SK-N-SH (cell line): ENCODE results near the gene PDIA5. TPM values are rescaled to one million over a fixed set of nuclear protein-coding genes. Genes with fewer than 3 reads are reported as not detected.

Experiments
- CTCF ChIA-PET: fragments of 300-600, 350-600 bp; formaldehyde crosslinking; extraction: SDS; loops from one replicate; lab custom pipeline; 2021; lab: Yijun Ruan, JAX
- POLR2A ChIA-PET: fragments of 350-600 bp; sonication (Branson Sonifier 250); formaldehyde crosslinking; extraction: SDS; loops from one replicate; lab custom pipeline; 2020; ENCODE audit warnings: antibody characterized with exemption, inconsistent platforms; lab: Yijun Ruan, JAX
- DNase-seq: peaks from one replicate; pipeline ENCODE4 v3.0.0; 2012
- H2AFZ ChIP-seq: fragments of 200-600 bp; sonication (generic); 2 replicates; pipeline ENCODE4 v1.8.1; 2016; ENCODE audit warnings: antibody characterized with exemption, mild to moderate bottlenecking, low read depth
- H3F3A ChIP-seq: fragments of 200-600 bp; sonication (generic); replicated peaks from 2 replicates; pipeline ENCODE3; 2016; ENCODE audit warnings: antibody characterized with exemption, mild to moderate bottlenecking; ENCODE audit not compliant: insufficient read depth
- H3K27ac ChIP-seq, 2 experiments: fragments of 200-500 bp in 1 of 2; fragments of 200-600 bp in 1 of 2; sonication (Bioruptor generic) in 1 of 2; sonication (generic), shearing (Covaris generic) in 1 of 2; 2 replicates each; pipeline versions ENCODE4 v1.5.1 to v1.6.1; 2014 to 2016; ENCODE audit warnings: low read depth in 2 of 2, inconsistent platforms in 1 of 2, low read length in 1 of 2, mild to moderate bottlenecking in 1 of 2, mixed read lengths in 1 of 2
- H3K27me3 ChIP-seq: fragments of 200-600 bp; sonication (generic), shearing (Covaris generic); 2 replicates; pipeline ENCODE4 v1.6.1; 2016; ENCODE audit warnings: mixed run types; ENCODE audit not compliant: insufficient read depth
- H3K36me3 ChIP-seq, 2 experiments: fragments of 200-500 bp in 1 of 2; fragments of 200-600 bp in 1 of 2; sonication (Bioruptor generic) in 1 of 2; sonication (generic) in 1 of 2; replicated peaks in 1 of 2; 2 replicates each; pipeline versions ENCODE3 to v1.5.1; 2014 to 2016; ENCODE audit warnings: low read length in 1 of 2, mild to moderate bottlenecking in 1 of 2; ENCODE audit not compliant: insufficient read depth in 2 of 2, control insufficient read depth in 1 of 2
- H3K4me1 ChIP-seq, 2 experiments: fragments of 200-500 bp in 1 of 2; fragments of 200-600 bp in 1 of 2; sonication (Bioruptor generic) in 1 of 2; sonication (generic), shearing (Covaris generic) in 1 of 2; 2 replicates each; pipeline versions ENCODE4 v1.5.1 to v1.6.1; 2014 to 2016; ENCODE audit warnings: low read depth in 1 of 2, low read length in 1 of 2, mixed run types in 1 of 2; ENCODE audit not compliant: insufficient read depth in 2 of 2, control insufficient read depth in 1 of 2
- H3K4me2 ChIP-seq: fragments of 200-600 bp; sonication (generic), shearing (Covaris generic); 2 replicates; pipeline ENCODE4 v1.6.1; 2017; ENCODE audit warnings: mixed run types
- H3K4me3 ChIP-seq, 2 experiments: fragments of 200-500 bp in 1 of 2; fragments of 200-600 bp in 1 of 2; sonication (Bioruptor generic) in 1 of 2; sonication (generic), shearing (Covaris generic) in 1 of 2; 2 replicates each; pipeline versions ENCODE4 v1.5.1 to v1.8.1; 2014 to 2016; ENCODE audit warnings: low read depth in 2 of 2, inconsistent platforms in 1 of 2, low read length in 1 of 2, mild to moderate bottlenecking in 1 of 2, mixed read lengths in 1 of 2, moderate library complexity in 1 of 2
- H3K79me2 ChIP-seq: fragments of 200-600 bp; sonication (generic); 2 replicates; pipeline ENCODE4 v1.8.1; 2017; ENCODE audit warnings: mild to moderate bottlenecking; ENCODE audit not compliant: insufficient read depth
- H3K9ac ChIP-seq: fragments of 200-600 bp; sonication (generic); 2 replicates; pipeline ENCODE4 v1.6.1; 2017; ENCODE audit warnings: mixed run types
- H3K9me2 ChIP-seq: fragments of 200-600 bp; sonication (generic); 2 replicates; pipeline ENCODE4 v1.6.1; 2017; ENCODE audit warnings: mixed run types
- H3K9me3 ChIP-seq: fragments of 200-600 bp; sonication (generic); 2 replicates; pipeline ENCODE4 v1.6.1; 2017; ENCODE audit warnings: mixed run types, mild to moderate bottlenecking, moderate library complexity
- H4K20me1 ChIP-seq: fragments of 200-600 bp; sonication (generic); 2 replicates; pipeline ENCODE4 v1.6.1; 2017; ENCODE audit warnings: mild to moderate bottlenecking, mixed run types; ENCODE audit not compliant: insufficient read depth
- CHD2 ChIP-seq: fragments of 150-350 bp; IDR thresholded peaks from 2 replicates; pipeline ENCODE4 v1.6.1; 2018; ENCODE audit warnings: low read length; ENCODE audit not compliant: partially characterized antibody
- ELF1 ChIP-seq: IDR thresholded peaks from 2 replicates; pipeline ENCODE4 v1.4.0; 2012
- EP300 ChIP-seq, 2 experiments: IDR thresholded peaks; 2 replicates each; pipeline versions ENCODE4 v1.4.0 to v1.6.1; 2012; ENCODE audit warnings: borderline replicate concordance in 1 of 2, low read depth in 1 of 2, low read length in 1 of 2
- FOSL2 ChIP-seq: IDR thresholded peaks from 2 replicates; pipeline ENCODE4 v1.4.0; 2012; ENCODE audit warnings: low read depth, mild to moderate bottlenecking, moderate library complexity, borderline replicate concordance
- FOXM1 ChIP-seq: IDR thresholded peaks from 2 replicates; pipeline ENCODE4 v1.4.0; 2012; ENCODE audit warnings: low read depth, mild to moderate bottlenecking
- GABPA ChIP-seq: IDR thresholded peaks from 2 replicates; pipeline ENCODE4 v1.4.0; 2012; ENCODE audit warnings: low read depth, mild to moderate bottlenecking
- GATA2 ChIP-seq: sonication (generic); formaldehyde crosslinking; IDR thresholded peaks from 2 replicates; pipeline ENCODE4 v1.5.0; 2020; ENCODE audit warnings: mild to moderate bottlenecking, missing genetic modification reagents
- JUND ChIP-seq: IDR thresholded peaks from 2 replicates; pipeline ENCODE4 v1.4.0; 2012
- MAX ChIP-seq: IDR thresholded peaks from 2 replicates; pipeline ENCODE4 v1.4.0; 2012; ENCODE audit warnings: low read depth
- MEF2A ChIP-seq: IDR thresholded peaks from 2 replicates; pipeline ENCODE4 v1.4.0; 2012; ENCODE audit warnings: low read depth, borderline replicate concordance
- MXI1 ChIP-seq: IDR thresholded peaks from 2 replicates; pipeline ENCODE4 v1.6.1; 2012; ENCODE audit warnings: mild to moderate bottlenecking, low read depth, low read length, improper control_type of control experiment
- POLR2AphosphoS5 ChIP-seq: IDR thresholded peaks from 2 replicates; pipeline ENCODE4 v1.6.1; 2012; ENCODE audit warnings: low read depth, low read length
- RCOR1 ChIP-seq: fragments of 150-350 bp; IDR thresholded peaks from 2 replicates; pipeline ENCODE4 v1.6.1; 2017; ENCODE audit warnings: antibody characterized with exemption, low read length
- RFX5 ChIP-seq: IDR thresholded peaks from 2 replicates; pipeline ENCODE4 v1.6.1; 2012; ENCODE audit warnings: mild to moderate bottlenecking, improper control_type of control experiment, low read length
- RXRA ChIP-seq: IDR thresholded peaks from 2 replicates; pipeline ENCODE4 v1.4.0; 2012; ENCODE audit warnings: low read depth, mild to moderate bottlenecking, borderline replicate concordance
- SIN3A ChIP-seq: IDR thresholded peaks from 2 replicates; pipeline ENCODE4 v1.6.1; 2012; ENCODE audit warnings: low read depth, mild to moderate bottlenecking, low read length, moderate library complexity, borderline replicate concordance
- USF2 ChIP-seq: fragments of 150-350 bp; IDR thresholded peaks from 2 replicates; pipeline ENCODE4 v1.6.1; 2017; ENCODE audit warnings: antibody characterized with exemption, low read length, low read depth, borderline replicate concordance
- WGBS: methylation state at CpG from one replicate; pipeline ENCODE4 v1.1.6; 2017; ENCODE audit warnings: low lambda C conversion rate; 5-methylcytosine and 5-hydroxymethylcytosine counted together
- polyA plus RNA-seq, 3 experiments: library from polyadenylated mRNA; depleted of rRNA; stranded (reverse); fragments of >200 nt; gene quantifications; 2 replicates each; pipeline ENCODE4 v1.2.3, GENCODE V29; 2012
- TF ChIP-seq, protein P1 (sequence below): IDR thresholded peaks from 2 replicates; pipeline ENCODE4 v1.6.1; 2012; ENCODE audit warnings: mild to moderate bottlenecking, low read depth, low read length, moderate library complexity

PDIA5 gene
- polyA plus RNA-seq, 1 of the 3 experiments (the other 2 are of a cell fraction): 28.6 TPM

DNA sequence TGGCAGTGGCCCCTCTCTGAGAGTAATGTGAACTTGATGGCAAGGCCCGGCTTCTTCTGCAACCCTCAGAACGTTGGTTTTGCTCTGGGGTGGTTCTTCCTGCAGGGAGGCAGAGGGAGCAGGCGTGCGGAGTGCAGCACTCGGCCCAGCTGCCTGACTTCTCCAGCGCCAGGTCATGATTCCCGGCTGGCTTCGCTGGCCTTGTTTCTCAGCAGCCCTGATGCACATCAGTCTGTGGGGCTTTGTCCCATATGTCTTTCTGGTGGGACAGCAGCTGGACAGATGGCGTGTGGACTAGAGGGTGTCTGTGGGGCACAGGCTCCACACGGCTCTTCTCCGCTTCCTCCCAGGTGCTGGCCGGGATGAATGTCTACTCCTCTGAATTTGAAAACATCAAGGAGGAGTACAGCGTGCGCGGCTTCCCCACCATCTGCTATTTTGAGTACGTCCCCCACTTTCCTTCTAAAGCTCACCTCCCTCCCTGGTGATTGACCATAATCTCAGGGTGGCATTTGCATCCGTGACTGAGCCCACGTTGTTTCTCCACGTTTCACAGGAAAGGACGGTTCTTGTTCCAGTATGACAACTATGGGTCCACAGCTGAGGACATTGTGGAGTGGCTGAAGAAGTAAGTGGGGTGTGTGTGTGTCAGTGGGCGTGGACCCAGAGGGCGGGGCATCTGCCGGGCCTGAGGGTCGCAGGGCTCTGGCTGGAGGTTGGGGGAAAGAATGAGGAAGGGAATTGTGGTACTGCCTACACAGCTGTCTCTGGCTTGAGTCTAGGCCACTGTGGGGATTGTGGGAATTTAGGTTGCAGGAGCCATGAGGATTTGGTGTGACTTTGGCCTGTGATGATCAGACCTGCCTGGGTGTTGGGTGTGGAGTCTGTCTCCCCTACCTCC, 57.1 kb downstream of the PDIA5 start:
- no peaks in the 10 kb centered on the region for H3K9me3 ChIP-seq
- TF ChIP-seq JUND (no peak), MEF2A (no peak), RXRA (no peak), RCOR1 (no peak), SIN3A (no peak)
- TF ChIP-seq, all 33 proteins: peak for 0
- Histone ChIP-seq H3K4me3 (no peak overlapping the region), H4K20me1 (no peaks in the 10 kb centered on the region), H3K36me3 (peaks cover 16 to 47% of the 10 kb centered on the region in 2 experiments), H3K4me2 (no peak overlapping the region), H3K4me1 (peaks cover 4 to 21% of the 10 kb centered on the region in 2 experiments; a peak in 1 of 4 replicates), H3K9ac (no peak overlapping the region), H3K9me2 (no peaks in the 10 kb centered on the region), H3K79me2 (no peaks in the 10 kb centered on the region), H3F3A (no peaks in the 10 kb centered on the region), H2AFZ (no peak overlapping the region), H3K27ac (no peak overlapping the region), H3K27me3 (no peaks in the 10 kb centered on the region)
- WGBS: 91% methylated on average over 16 of the region's 24 CpGs
- POLR2A ChIA-PET: no interaction called here
- CTCF ChIA-PET: interaction anchor here (1.2 kb wide), 1 partner anchor 11 kb away, joined by 3 read pairs; no protein-coding TSS in a partner anchor
- no peak for DNase-seq

DNA sequence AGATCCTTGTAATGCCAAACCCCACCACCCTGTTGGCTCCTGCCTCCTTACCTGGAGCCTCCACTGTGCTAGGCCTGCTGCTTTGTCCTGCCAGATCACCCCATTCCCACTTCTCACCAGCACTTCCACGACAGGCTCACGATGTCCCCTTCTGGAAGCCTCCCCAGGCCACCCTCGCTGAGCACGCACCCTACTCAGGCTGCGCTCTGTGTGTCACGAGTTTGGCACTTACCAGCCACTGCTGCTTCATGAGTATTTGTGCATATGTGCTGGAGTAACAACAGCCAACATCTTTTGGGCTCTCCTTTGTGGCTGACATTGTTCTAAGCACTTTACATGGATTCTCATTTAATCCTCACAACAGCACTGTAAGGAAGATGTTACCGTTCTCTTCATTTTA, 58.1 kb downstream of the PDIA5 start:
- ChIA-PET CTCF (no interaction called here), POLR2A (no interaction called here)
- WGBS: 96% methylated on average over 7 of the region's 7 CpGs
- Histone ChIP-seq H3F3A (no peaks in the 10 kb centered on the region), H4K20me1 (no peaks in the 10 kb centered on the region), H3K27ac (no peak overlapping the region), H2AFZ (no peak overlapping the region), H3K9me2 (no peaks in the 10 kb centered on the region), H3K4me2 (no peak overlapping the region), H3K9ac (no peak overlapping the region), H3K79me2 (no peaks in the 10 kb centered on the region), H3K36me3 (peaks cover 16 to 50% of the 10 kb centered on the region in 2 experiments), H3K4me3 (no peak overlapping the region), H3K4me1 (peaks cover 4 to 18% of the 10 kb centered on the region in 2 experiments; a peak in 1 of 4 replicates), H3K27me3 (no peaks in the 10 kb centered on the region), H3K9me3 (no peaks in the 10 kb centered on the region)
- no peak for DNase-seq
- TF ChIP-seq POLR2AphosphoS5: no peak
- no peak for TF ChIP-seq FOSL2
- TF ChIP-seq RXRA: no peak
- TF ChIP-seq MEF2A: no peak
- no peak for TF ChIP-seq ELF1
- TF ChIP-seq USF2: no peak
- no peak for TF ChIP-seq RFX5
- TF ChIP-seq JUND: no peak
- TF ChIP-seq, protein P1, sequence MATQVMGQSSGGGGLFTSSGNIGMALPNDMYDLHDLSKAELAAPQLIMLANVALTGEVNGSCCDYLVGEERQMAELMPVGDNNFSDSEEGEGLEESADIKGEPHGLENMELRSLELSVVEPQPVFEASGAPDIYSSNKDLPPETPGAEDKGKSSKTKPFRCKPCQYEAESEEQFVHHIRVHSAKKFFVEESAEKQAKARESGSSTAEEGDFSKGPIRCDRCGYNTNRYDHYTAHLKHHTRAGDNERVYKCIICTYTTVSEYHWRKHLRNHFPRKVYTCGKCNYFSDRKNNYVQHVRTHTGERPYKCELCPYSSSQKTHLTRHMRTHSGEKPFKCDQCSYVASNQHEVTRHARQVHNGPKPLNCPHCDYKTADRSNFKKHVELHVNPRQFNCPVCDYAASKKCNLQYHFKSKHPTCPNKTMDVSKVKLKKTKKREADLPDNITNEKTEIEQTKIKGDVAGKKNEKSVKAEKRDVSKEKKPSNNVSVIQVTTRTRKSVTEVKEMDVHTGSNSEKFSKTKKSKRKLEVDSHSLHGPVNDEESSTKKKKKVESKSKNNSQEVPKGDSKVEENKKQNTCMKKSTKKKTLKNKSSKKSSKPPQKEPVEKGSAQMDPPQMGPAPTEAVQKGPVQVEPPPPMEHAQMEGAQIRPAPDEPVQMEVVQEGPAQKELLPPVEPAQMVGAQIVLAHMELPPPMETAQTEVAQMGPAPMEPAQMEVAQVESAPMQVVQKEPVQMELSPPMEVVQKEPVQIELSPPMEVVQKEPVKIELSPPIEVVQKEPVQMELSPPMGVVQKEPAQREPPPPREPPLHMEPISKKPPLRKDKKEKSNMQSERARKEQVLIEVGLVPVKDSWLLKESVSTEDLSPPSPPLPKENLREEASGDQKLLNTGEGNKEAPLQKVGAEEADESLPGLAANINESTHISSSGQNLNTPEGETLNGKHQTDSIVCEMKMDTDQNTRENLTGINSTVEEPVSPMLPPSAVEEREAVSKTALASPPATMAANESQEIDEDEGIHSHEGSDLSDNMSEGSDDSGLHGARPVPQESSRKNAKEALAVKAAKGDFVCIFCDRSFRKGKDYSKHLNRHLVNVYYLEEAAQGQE: no peak
- no peak for TF ChIP-seq GATA2
- no peak for TF ChIP-seq SIN3A
- no peak for TF ChIP-seq GABPA
- TF ChIP-seq MAX: no peak
- no peak for TF ChIP-seq MXI1
- TF ChIP-seq EP300 (IDR thresholded peaks at IDR 0.05; ENCODE audit: borderline replicate concordance in 1 of 2, low read depth in 1 of 2, low read length in 1 of 2): no peak
- TF ChIP-seq CHD2: no peak
- no peak for TF ChIP-seq FOXM1
